Right lobe of liver (tissue), 6 donors: ENCODE measurements around the gene HTT-AS. TPM values are rescaled to one million over a fixed set of nuclear protein-coding genes. Genes with fewer than 3 reads are reported as not detected.
A peak's percentile ranks its signal among the peaks of the same experiment; 100 is the strongest.

Source experiments
- ATAC-seq, 4 donors: fragments of 200-7000 bp; cut with Tn5 transposase; one replicate each; pipeline ENCODE4 v1.9.1; 2020; ENCODE audit warnings: mild to moderate bottlenecking in 4 of 4, moderate library complexity in 4 of 4
- DNase-seq, 3 donors: peaks; one replicate each; pipeline ENCODE4 v3.0.0-alpha.2; 2020
- H3K27ac ChIP-seq, 3 donors: fragments of 200-600 bp; one replicate each; pipeline ENCODE4 v1.8.0; 2022
- H3K27me3 ChIP-seq, 2 donors: fragments of 200-600 bp; one replicate each; pipeline ENCODE4 v1.8.0; 2022
- H3K36me3 ChIP-seq, 4 donors: fragments of 200-600 bp; sonication (generic) in 1 of 4; one replicate each; pipeline versions ENCODE4 v1.5.1 to v1.8.0; 2017 to 2022; ENCODE audit warnings: control low read depth in 1 of 4
- H3K4me1 ChIP-seq, 4 donors: fragments of 200-600 bp; sonication (generic) in 1 of 4; one replicate each; pipeline versions ENCODE4 v1.5.1 to v1.8.0; 2017 to 2022; ENCODE audit warnings: control low read depth in 1 of 4
- H3K4me3 ChIP-seq, 3 donors: fragments of 200-600 bp; one replicate each; pipeline ENCODE4 v1.8.0; 2022
- H3K9me3 ChIP-seq, 4 donors: fragments of 200-600 bp; sonication (generic) in 1 of 4; one replicate each; pipeline versions ENCODE4 v1.5.1 to v1.8.0; 2017 to 2022; ENCODE audit warnings: control low read depth in 1 of 4
- POLR2A ChIP-seq: fragments of 450-650 bp; IDR thresholded peaks from one replicate; pipeline ENCODE4 v1.6.1; 2017; ENCODE audit warnings: antibody characterized with exemption, mild to moderate bottlenecking
- WGBS: methylation state at CpG from one replicate; pipeline ENCODE4 v1.1.6; 2018; ENCODE audit warnings: low coverage, low lambda C conversion rate; ENCODE audit not compliant: insufficient coverage; ENCODE audit errors: missing lambda C conversion rate; 5-methylcytosine and 5-hydroxymethylcytosine counted together
- intact Hi-C, 2 donors: fragments of 100-400 bp; cut with DNase I; formaldehyde crosslinking; loops; one replicate each; pipeline versions ENCODE4 v1.11.2 to v1.14.1; 2022
- total RNA-seq, 6 experiments: library from RNA; depleted of rRNA in 2 of 6; stranded (reverse); fragments of >200 nt in 2 of 6; fragmentation: NEBNext Ultra II Directional in 3 of 6; extraction: Animal tissue kit (Norgen Biotek cat#: 25700) in 3 of 6; gene quantifications; one replicate each; pipeline versions ENCODE4 v1.1.0 to v1.2.4, GENCODE V29; 2016 to 2023
- TF ChIP-seq, protein P1 (sequence below), 4 donors: fragments of 200-600 bp in 3 of 4; fragments of 450-650 bp in 1 of 4; IDR thresholded peaks; one replicate each; pipeline versions ENCODE4 v1.5.1 to v1.8.0; 2016 to 2022; ENCODE audit warnings: antibody characterized with exemption in 4 of 4, mild to moderate bottlenecking in 2 of 4
- donor health status: DM: no; HTN: yes; CAD: no.
- donor health status: DM: no; HTN: no; CAD: no.
- donor health status: DM: no; HTN: no; CAD: no.
- donor health status: DM: no; HTN: yes; CAD: no.
- donor health status: DM: no; HTN: yes; CAD: no.

HTT-AS gene
- total RNA-seq, 6 experiments from 2014 or later = not detected

DNA sequence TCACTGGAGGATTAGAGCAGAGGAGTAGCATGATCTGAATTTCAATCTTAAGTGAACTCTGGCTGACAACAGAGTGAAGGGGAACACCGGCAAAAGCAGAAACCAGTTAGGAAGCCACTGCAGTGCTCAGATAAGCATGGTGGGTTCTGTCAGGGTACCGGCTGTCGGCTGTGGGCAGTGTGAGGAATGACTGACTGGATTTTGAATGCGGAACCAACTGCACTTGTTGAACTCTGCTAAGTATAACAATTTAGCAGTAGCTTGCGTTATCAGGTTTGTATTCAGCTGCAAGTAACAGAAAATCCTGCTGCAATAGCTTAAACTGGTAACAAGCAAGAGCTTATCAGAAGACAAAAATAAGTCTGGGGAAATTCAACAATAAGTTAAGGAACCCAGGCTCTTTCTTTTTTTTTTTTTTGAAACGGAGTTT, 5.4 kb upstream of the HTT-AS start:
- intact Hi-C loops = no loop called here
- Histone ChIP-seq H3K4me3 (no peak overlapping the region), H3K36me3 (no peaks in the 10 kb centered on the region), H3K27me3 (no peaks in the 10 kb centered on the region), H3K27ac (no peak overlapping the region), H3K4me1 (peaks cover 0 to 22% (median 2%) of the 10 kb centered on the region in 4 donors), H3K9me3 (no peaks in the 10 kb centered on the region)
- ATAC-seq (peak in 1 of 4 donors; percentile 10), DNase-seq (no peak)
- WGBS = 77% methylated on average over 5 of the region's 6 CpGs
- TF ChIP-seq, protein P1, sequence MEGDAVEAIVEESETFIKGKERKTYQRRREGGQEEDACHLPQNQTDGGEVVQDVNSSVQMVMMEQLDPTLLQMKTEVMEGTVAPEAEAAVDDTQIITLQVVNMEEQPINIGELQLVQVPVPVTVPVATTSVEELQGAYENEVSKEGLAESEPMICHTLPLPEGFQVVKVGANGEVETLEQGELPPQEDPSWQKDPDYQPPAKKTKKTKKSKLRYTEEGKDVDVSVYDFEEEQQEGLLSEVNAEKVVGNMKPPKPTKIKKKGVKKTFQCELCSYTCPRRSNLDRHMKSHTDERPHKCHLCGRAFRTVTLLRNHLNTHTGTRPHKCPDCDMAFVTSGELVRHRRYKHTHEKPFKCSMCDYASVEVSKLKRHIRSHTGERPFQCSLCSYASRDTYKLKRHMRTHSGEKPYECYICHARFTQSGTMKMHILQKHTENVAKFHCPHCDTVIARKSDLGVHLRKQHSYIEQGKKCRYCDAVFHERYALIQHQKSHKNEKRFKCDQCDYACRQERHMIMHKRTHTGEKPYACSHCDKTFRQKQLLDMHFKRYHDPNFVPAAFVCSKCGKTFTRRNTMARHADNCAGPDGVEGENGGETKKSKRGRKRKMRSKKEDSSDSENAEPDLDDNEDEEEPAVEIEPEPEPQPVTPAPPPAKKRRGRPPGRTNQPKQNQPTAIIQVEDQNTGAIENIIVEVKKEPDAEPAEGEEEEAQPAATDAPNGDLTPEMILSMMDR (IDR thresholded peaks at IDR 0.05) = no peak
- TF ChIP-seq POLR2A = no peak

DNA sequence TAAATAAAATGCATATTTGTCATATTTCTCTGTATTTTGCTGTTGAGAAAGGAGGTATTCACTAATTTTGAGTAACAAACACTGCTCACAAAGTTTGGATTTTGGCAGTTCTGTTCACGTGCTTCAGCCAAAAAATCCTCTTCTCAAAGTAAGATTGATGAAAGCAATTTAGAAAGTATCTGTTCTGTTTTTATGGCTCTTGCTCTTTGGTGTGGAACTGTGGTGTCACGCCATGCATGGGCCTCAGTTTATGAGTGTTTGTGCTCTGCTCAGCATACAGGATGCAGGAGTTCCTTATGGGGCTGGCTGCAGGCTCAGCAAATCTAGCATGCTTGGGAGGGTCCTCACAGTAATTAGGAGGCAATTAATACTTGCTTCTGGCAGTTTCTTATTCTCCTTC, 3.5 kb upstream of the HTT-AS start:
- Histone ChIP-seq H3K36me3 (no peaks in the 10 kb centered on the region), H3K27ac (no peak overlapping the region), H3K27me3 (no peaks in the 10 kb centered on the region), H3K4me3 (no peak overlapping the region), H3K4me1 (peaks cover 0 to 26% (median 2%) of the 10 kb centered on the region in 4 donors), H3K9me3 (no peaks in the 10 kb centered on the region)
- 70% methylated on average over 2 of the region's 2 CpGs for WGBS
- intact Hi-C loops = no loop called here
- no peak for DNase-seq
- no peak for ATAC-seq
- TF ChIP-seq, protein P1 (IDR thresholded peaks at IDR 0.05) = no peak
- no peak for TF ChIP-seq POLR2A

DNA sequence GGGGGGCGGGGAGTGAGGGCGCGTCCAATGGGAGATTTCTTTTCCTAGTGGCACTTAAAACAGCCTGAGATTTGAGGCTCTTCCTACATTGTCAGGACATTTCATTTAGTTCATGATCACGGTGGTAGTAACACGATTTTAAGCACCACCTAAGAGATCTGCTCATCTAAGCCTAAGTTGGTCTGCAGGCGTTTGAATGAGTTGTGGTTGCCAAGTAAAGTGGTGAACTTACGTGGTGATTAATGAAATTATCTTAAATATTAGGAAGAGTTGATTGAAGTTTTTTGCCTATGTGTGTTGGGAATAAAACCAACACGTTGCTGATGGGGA, 1.3 kb upstream of the HTT-AS start:
- DNase-seq (no peak), ATAC-seq (no peak)
- no peaks in the 10 kb centered on the region for H3K27me3 ChIP-seq
- H3K4me1 ChIP-seq = peaks cover 0 to 38% (median 8%) of the 10 kb centered on the region in 4 donors
- H3K4me3 ChIP-seq = peak overlapping the region; percentile 77 to 93 (median 88)
- no peaks in the 10 kb centered on the region for H3K9me3 ChIP-seq
- intact Hi-C loops = no loop called here
- WGBS = 3% methylated on average over 6 of the region's 8 CpGs
- peak overlapping the region in 2 of 3 donors; percentile 65 to 73 for H3K27ac ChIP-seq
- TF ChIP-seq, protein P1 (IDR thresholded peaks at IDR 0.05) = no peak
- no peak for TF ChIP-seq POLR2A
- H3K36me3 ChIP-seq = no peaks in the 10 kb centered on the region

DNA sequence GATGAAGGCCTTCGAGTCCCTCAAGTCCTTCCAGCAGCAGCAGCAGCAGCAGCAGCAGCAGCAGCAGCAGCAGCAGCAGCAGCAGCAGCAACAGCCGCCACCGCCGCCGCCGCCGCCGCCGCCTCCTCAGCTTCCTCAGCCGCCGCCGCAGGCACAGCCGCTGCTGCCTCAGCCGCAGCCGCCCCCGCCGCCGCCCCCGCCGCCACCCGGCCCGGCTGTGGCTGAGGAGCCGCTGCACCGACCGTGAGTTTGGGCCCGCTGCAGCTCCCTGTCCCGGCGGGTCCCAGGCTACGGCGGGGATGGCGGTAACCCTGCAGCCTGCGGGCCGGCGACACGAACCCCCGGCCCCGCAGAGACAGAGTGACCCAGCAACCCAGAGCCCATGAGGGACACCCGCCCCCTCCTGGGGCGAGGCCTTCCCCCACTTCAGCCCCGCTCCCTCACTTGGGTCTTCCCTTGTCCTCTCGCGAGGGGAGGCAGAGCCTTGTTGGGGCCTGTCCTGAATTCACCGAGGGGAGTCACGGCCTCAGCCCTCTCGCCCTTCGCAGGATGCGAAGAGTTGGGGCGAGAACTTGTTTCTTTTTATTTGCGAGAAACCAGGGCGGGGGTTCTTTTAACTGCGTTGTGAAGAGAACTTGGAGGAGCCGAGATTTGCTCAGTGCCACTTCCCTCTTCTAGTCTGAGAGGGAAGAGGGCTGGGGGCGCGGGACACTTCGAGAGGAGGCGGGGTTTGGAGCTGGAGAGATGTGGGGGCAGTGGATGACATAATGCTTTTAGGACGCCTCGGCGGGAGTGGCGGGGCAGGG, 711 bp upstream of the HTT-AS start:
- H3K27me3 ChIP-seq = no peaks in the 10 kb centered on the region
- WGBS = 1% methylated on average over 15 of the region's 60 CpGs
- H3K9me3 ChIP-seq = no peaks in the 10 kb centered on the region
- H3K4me1 ChIP-seq = peaks cover 0 to 43% (median 11%) of the 10 kb centered on the region in 4 donors
- DNase-seq = peak; percentile 56 to 71 (median 67)
- H3K4me3 ChIP-seq = peak overlapping the region; percentile 77 to 93 (median 88)
- TF ChIP-seq, protein P1 (IDR thresholded peaks at IDR 0.05) = no peak
- TF ChIP-seq POLR2A = peak; percentile 32
- intact Hi-C loops = no loop called here
- H3K36me3 ChIP-seq = no peaks in the 10 kb centered on the region
- ATAC-seq = peak in 2 of 4 donors; percentile 0 to 22
- peak overlapping the region; percentile 65 to 78 (median 73) for H3K27ac ChIP-seq
